Activated CD4-positive, alpha-beta memory T cell treated with anti-CD3 and anti-CD28 coated beads for 36 hours (primary cell): ENCODE data around the gene GAS2L3. TPM values are rescaled to one million over a fixed set of nuclear protein-coding genes. Genes with fewer than 3 reads are reported as not detected.

Experiments
- CTCF ChIA-PET: fragments of 350-600 bp; sonication (Branson Sonifier 250); formaldehyde crosslinking; loops from one replicate; lab custom pipeline; 2021; ENCODE audit warnings: antibody characterized with exemption, inconsistent platforms; lab: Charles Lee
- POLR2A ChIA-PET: fragments of 350-600 bp; sonication (Branson Sonifier 250); formaldehyde crosslinking; loops from one replicate; lab custom pipeline; 2021; ENCODE audit warnings: antibody characterized with exemption; lab: Charles Lee
- DNase-seq: peaks from one replicate; pipeline ENCODE4 v3.0.0-alpha.2; 2020
- H3K27ac Mint-ChIP-seq: one replicate; pipeline ENCODE4 v1.8.0; 2021; ENCODE audit warnings: mixed read lengths
- H3K27me3 Mint-ChIP-seq: one replicate; pipeline ENCODE4 v1.8.0; 2021; ENCODE audit warnings: mixed read lengths
- H3K36me3 Mint-ChIP-seq: one replicate; pipeline ENCODE4 v1.8.0; 2021; ENCODE audit warnings: mixed read lengths
- H3K4me1 Mint-ChIP-seq: one replicate; pipeline ENCODE4 v1.8.0; 2021; ENCODE audit warnings: low read depth, mixed read lengths
- H3K4me3 Mint-ChIP-seq: one replicate; pipeline ENCODE4 v1.8.0; 2021; ENCODE audit warnings: mild to moderate bottlenecking, mixed read lengths
- H3K9me3 Mint-ChIP-seq: one replicate; pipeline ENCODE4 v1.8.0; 2021; ENCODE audit warnings: mixed read lengths
- intact Hi-C: fragments of 100-400 bp; cut with micrococcal nuclease; formaldehyde crosslinking; loops from one replicate; pipeline ENCODE4 v1.15.1; 2023
- total RNA-seq, 2 experiments: library from RNA; stranded (reverse); gene quantifications; one replicate each; pipeline ENCODE4 v1.2.3, GENCODE V29; 2021

Gene GAS2L3
- 1 to 10 TPM; 3.4 to 3.6 TPM for total RNA-seq

- intact Hi-C loops = loop anchor here (10.0 kb wide), 1 partner anchor 429 kb away; the partner anchor contains the start of gene BLTP3B
- H3K4me1 Mint-ChIP-seq = peaks cover 12% of the 10 kb centered on the region
- ChIA-PET POLR2A (no interaction called here), CTCF (no interaction called here)
- no peak within 1 kb of the TSS for H3K27ac Mint-ChIP-seq
- peak; percentile 77 for DNase-seq
- H3K9me3 Mint-ChIP-seq = no peaks in the 10 kb centered on the region
- H3K4me3 Mint-ChIP-seq = peak within 1 kb of the TSS; percentile 90
- H3K27me3 Mint-ChIP-seq = peaks cover 17% of the 10 kb centered on the region
- H3K36me3 Mint-ChIP-seq = no peaks in the 10 kb centered on the region
Observed at GRCh38 chr12:100573292-100574186, at the start of gene GAS2L3. TSS of gene GAS2L3 (plus strand) at chr12:100573684. CDS start at chr12:100594905, 21,221 bp downstream.

- Mint-ChIP-seq H3K36me3 (no peaks in the 10 kb centered on the region), H3K27ac (no peak overlapping the region), H3K4me3 (no peak overlapping the region), H3K27me3 (peaks cover 6% of the 10 kb centered on the region), H3K9me3 (no peaks in the 10 kb centered on the region), H3K4me1 (no peaks in the 10 kb centered on the region)
- ChIA-PET CTCF (no interaction called here), POLR2A (no interaction called here)
- DNase-seq = no peak
- intact Hi-C loops = no loop called here
Observed at GRCh38 chr12:100528034-100528433, 45.5 kb upstream of the GAS2L3 start.

- Mint-ChIP-seq H3K27me3 (peaks cover 5% of the 10 kb centered on the region), H3K4me3 (no peak overlapping the region), H3K36me3 (no peaks in the 10 kb centered on the region), H3K4me1 (no peaks in the 10 kb centered on the region), H3K27ac (no peak overlapping the region), H3K9me3 (no peaks in the 10 kb centered on the region)
- CTCF ChIA-PET = no interaction called here
- intact Hi-C loops = no loop called here
- no peak for DNase-seq
- POLR2A ChIA-PET = no interaction called here
Observed at GRCh38 chr12:100528471-100529127, 44.9 kb upstream of the GAS2L3 start.

GRCh38 chr12:100529756-100530350, 43.6 kb upstream of the GAS2L3 start:
- intact Hi-C loops = no loop called here
- no peaks in the 10 kb centered on the region for H3K4me1 Mint-ChIP-seq
- no peaks in the 10 kb centered on the region for H3K36me3 Mint-ChIP-seq
- ChIA-PET CTCF (no interaction called here), POLR2A (no interaction called here)
- peaks cover 8% of the 10 kb centered on the region for H3K27me3 Mint-ChIP-seq
- no peak overlapping the region for H3K4me3 Mint-ChIP-seq
- no peaks in the 10 kb centered on the region for H3K9me3 Mint-ChIP-seq
- no peak for DNase-seq
- no peak overlapping the region for H3K27ac Mint-ChIP-seq

GRCh38 chr12:100533376-100533775, 40.1 kb upstream of the GAS2L3 start:
- Mint-ChIP-seq H3K4me3 (no peak overlapping the region), H3K36me3 (no peaks in the 10 kb centered on the region), H3K4me1 (no peaks in the 10 kb centered on the region), H3K27me3 (peaks cover 10% of the 10 kb centered on the region), H3K27ac (no peak overlapping the region), H3K9me3 (no peaks in the 10 kb centered on the region)
- intact Hi-C loops = no loop called here
- ChIA-PET POLR2A (no interaction called here), CTCF (no interaction called here)
- no peak for DNase-seq

GRCh38 chr12:100534625-100535227, 38.8 kb upstream of the GAS2L3 start:
- CTCF ChIA-PET = no interaction called here
- no peaks in the 10 kb centered on the region for H3K36me3 Mint-ChIP-seq
- H3K27ac Mint-ChIP-seq = no peak overlapping the region
- H3K27me3 Mint-ChIP-seq = peaks cover 10% of the 10 kb centered on the region
- no peak for DNase-seq
- intact Hi-C loops = no loop called here
- POLR2A ChIA-PET = no interaction called here
- no peak overlapping the region for H3K4me3 Mint-ChIP-seq
- no peaks in the 10 kb centered on the region for H3K4me1 Mint-ChIP-seq
- no peaks in the 10 kb centered on the region for H3K9me3 Mint-ChIP-seq

GRCh38 chr12:100539202-100539601, 34.3 kb upstream of the GAS2L3 start:
- Mint-ChIP-seq H3K9me3 (no peaks in the 10 kb centered on the region), H3K4me3 (no peak overlapping the region), H3K36me3 (no peaks in the 10 kb centered on the region), H3K4me1 (no peaks in the 10 kb centered on the region), H3K27ac (no peak overlapping the region), H3K27me3 (peaks cover 6% of the 10 kb centered on the region)
- intact Hi-C loops = no loop called here
- DNase-seq = peak; percentile 31
- ChIA-PET POLR2A (no interaction called here), CTCF (no interaction called here)

GRCh38 chr12:100544165-100544564, 29.3 kb upstream of the GAS2L3 start:
- Mint-ChIP-seq H3K9me3 (no peaks in the 10 kb centered on the region), H3K27ac (no peak overlapping the region), H3K36me3 (no peaks in the 10 kb centered on the region), H3K4me1 (no peaks in the 10 kb centered on the region), H3K27me3 (no peaks in the 10 kb centered on the region), H3K4me3 (no peak overlapping the region)
- POLR2A ChIA-PET = no interaction called here
- no peak for DNase-seq
- intact Hi-C loops = no loop called here
- CTCF ChIA-PET = no interaction called here

- ChIA-PET CTCF (interaction anchor here (0.8 kb wide), 1 partner anchor 8 kb away, joined by 3 read pairs; no protein-coding TSS in a partner anchor), POLR2A (no interaction called here)
- Mint-ChIP-seq H3K4me3 (no peak overlapping the region), H3K27ac (no peak overlapping the region), H3K9me3 (no peaks in the 10 kb centered on the region), H3K4me1 (no peaks in the 10 kb centered on the region), H3K27me3 (no peaks in the 10 kb centered on the region), H3K36me3 (no peaks in the 10 kb centered on the region)
- intact Hi-C loops = no loop called here
- no peak for DNase-seq
Observed at GRCh38 chr12:100545092-100545491, 28.4 kb upstream of the GAS2L3 start.

- Mint-ChIP-seq H3K27ac (no peak overlapping the region), H3K4me3 (no peak overlapping the region), H3K27me3 (peaks cover 2% of the 10 kb centered on the region), H3K4me1 (no peaks in the 10 kb centered on the region), H3K9me3 (no peaks in the 10 kb centered on the region), H3K36me3 (no peaks in the 10 kb centered on the region)
- intact Hi-C loops = loop anchor here (1.0 to 2.0 kb wide), 3 partner anchors 205 to 1511 kb away; no protein-coding TSS in a partner anchor
- POLR2A ChIA-PET = no interaction called here
- DNase-seq = no peak
- CTCF ChIA-PET = interaction anchor here (0.6 to 1.4 kb wide), 4 partner anchors 9 to 399 kb away, joined by 3 to 4 read pairs (median 4); no protein-coding TSS in a partner anchor
Observed at GRCh38 chr12:100553936-100554335, 19.5 kb upstream of the GAS2L3 start.

- Mint-ChIP-seq H3K9me3 (no peaks in the 10 kb centered on the region), H3K27ac (no peak overlapping the region), H3K4me3 (no peak overlapping the region), H3K27me3 (peaks cover 2% of the 10 kb centered on the region), H3K4me1 (no peaks in the 10 kb centered on the region), H3K36me3 (no peaks in the 10 kb centered on the region)
- CTCF ChIA-PET = interaction anchor here (1.0 to 1.5 kb wide), 3 partner anchors 206 to 321 kb away, joined by 5 to 6 read pairs (median 6); no protein-coding TSS in a partner anchor
- intact Hi-C loops = loop anchor here (1.0 to 2.0 kb wide), 3 partner anchors 206 to 1512 kb away; no protein-coding TSS in a partner anchor
- DNase-seq = no peak
- POLR2A ChIA-PET = no interaction called here
Observed at GRCh38 chr12:100554608-100555077, 18.8 kb upstream of the GAS2L3 start.
